Ishikawa (cell line): ENCODE measurements around the gene CETP.

Experiments
- EP300 ChIP-seq: IDR thresholded peaks from 2 replicates; pipeline ENCODE4 v1.6.1; 2012; ENCODE audit warnings: borderline replicate concordance
- MAX ChIP-seq: IDR thresholded peaks from 2 replicates; pipeline ENCODE4 v1.6.1; 2012
- TCF12 ChIP-seq: IDR thresholded peaks from 2 replicates; pipeline ENCODE4 v1.6.1; 2012; ENCODE audit warnings: low read depth
- USF1 ChIP-seq: IDR thresholded peaks from 2 replicates; pipeline ENCODE4 v1.6.1; 2012

DNA sequence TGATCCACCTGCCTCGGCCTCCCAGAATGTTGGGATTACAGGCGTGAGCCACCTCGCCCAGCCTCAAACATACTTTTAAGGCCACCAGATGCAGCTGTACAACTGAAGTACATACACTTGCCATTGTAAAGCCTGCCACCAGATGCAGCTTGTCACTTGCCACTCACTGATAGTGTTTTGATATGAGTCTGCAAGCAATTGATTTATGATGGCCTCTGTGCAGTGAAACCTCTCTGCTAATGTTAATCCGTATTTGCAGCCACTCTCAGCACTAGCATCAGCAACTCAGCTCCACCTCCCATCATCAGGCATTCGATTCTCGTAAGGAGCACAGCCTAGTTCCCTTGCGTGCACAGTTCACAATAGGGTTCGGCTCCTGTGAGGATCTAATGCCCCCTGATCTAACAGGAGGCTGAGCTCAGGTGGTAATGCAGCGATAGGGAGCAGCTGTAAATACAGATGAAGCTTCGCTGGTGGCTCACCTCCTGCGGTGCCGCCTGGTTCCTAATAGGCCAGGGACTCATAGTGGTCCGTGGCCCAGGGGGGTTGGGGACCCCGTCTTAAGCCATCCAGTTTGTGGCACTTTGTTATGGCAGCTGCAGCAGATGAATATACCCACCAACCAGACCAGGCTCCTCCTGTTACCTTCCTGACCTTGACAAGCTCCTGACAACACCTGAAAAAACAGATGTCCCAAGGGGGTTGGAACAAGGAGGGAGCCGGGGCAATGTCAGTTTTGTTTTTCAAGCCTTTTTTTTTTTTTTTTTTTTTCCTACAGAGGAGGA, 31.1 kb upstream of the CETP start:
- TF ChIP-seq USF1: no peak
- no peak for TF ChIP-seq TCF12
- TF ChIP-seq MAX: no peak
- no peak for TF ChIP-seq EP300
